DND-41 (cell line): Measurements from ENCODE around the gene GSTM2.
A peak's percentile ranks its signal among the peaks of the same experiment; 100 is the strongest.

Experiments used
- ATAC-seq: fragments of 200-7000 bp; cut with Tn5 transposase; 3 replicates; pipeline ENCODE4 v1.9.1; 2021; ENCODE audit warnings: low read depth; ENCODE audit not compliant: insufficient read depth
- DNase-seq: peaks from one replicate; pipeline ENCODE4 v3.0.0-alpha.2; 2020
- H2AFZ ChIP-seq: 2 replicates; pipeline ENCODE4 v1.6.0; 2012; ENCODE audit warnings: low read depth, low read length
- H3K27ac ChIP-seq: 2 replicates; pipeline ENCODE4 v1.5.1; 2012; ENCODE audit warnings: low read length, inconsistent platforms
- H3K27me3 ChIP-seq: fragments of 200-600 bp; sonication (generic); 2 replicates; pipeline ENCODE4 v1.6.0; 2012; ENCODE audit warnings: low read length, mild to moderate bottlenecking, inconsistent platforms; ENCODE audit not compliant: insufficient read depth, poor library complexity
- H3K36me3 ChIP-seq: 2 replicates; pipeline ENCODE4 v1.5.1; 2012; ENCODE audit warnings: low read length, inconsistent platforms; ENCODE audit not compliant: insufficient read depth
- H3K4me1 ChIP-seq: 2 replicates; pipeline ENCODE4 v1.5.1; 2012; ENCODE audit warnings: mild to moderate bottlenecking, low read length; ENCODE audit not compliant: insufficient read depth
- H3K4me2 ChIP-seq: 2 replicates; pipeline ENCODE4 v1.6.0; 2012; ENCODE audit warnings: mild to moderate bottlenecking, moderate library complexity, low read length, inconsistent platforms; ENCODE audit not compliant: insufficient read depth
- H3K4me3 ChIP-seq, 2 experiments: fragments of 200-600 bp in 1 of 2; shearing (Covaris generic) in 1 of 2; 2 replicates each; pipeline ENCODE4 v1.5.1; 2012 to 2016; ENCODE audit warnings: inconsistent platforms in 2 of 2, low read length in 2 of 2, mild to moderate bottlenecking in 2 of 2, low read depth in 1 of 2, moderate library complexity in 1 of 2
- H3K79me2 ChIP-seq: 2 replicates; pipeline ENCODE4 v1.6.0; 2012; ENCODE audit warnings: low read length, inconsistent platforms; ENCODE audit not compliant: insufficient read depth
- H3K9ac ChIP-seq: 2 replicates; pipeline ENCODE4 v1.6.0; 2012; ENCODE audit warnings: low read depth, mild to moderate bottlenecking, inconsistent platforms, low read length, moderate library complexity
- H3K9me3 ChIP-seq: 2 replicates; pipeline ENCODE4 v1.5.1; 2012; ENCODE audit warnings: low read length, moderate library complexity, mild to moderate bottlenecking, inconsistent platforms; ENCODE audit not compliant: insufficient read depth, severe bottlenecking
- H4K20me1 ChIP-seq: 2 replicates; pipeline ENCODE4 v1.6.0; 2012; ENCODE audit warnings: low read length; ENCODE audit not compliant: insufficient read depth
- CTCF ChIP-seq: IDR thresholded peaks from 2 replicates; pipeline ENCODE4 v1.5.1; 2012; ENCODE audit warnings: borderline replicate concordance, low read length, moderate library complexity, mild to moderate bottlenecking; ENCODE audit not compliant: poor library complexity, severe bottlenecking; ENCODE audit errors: extremely low read depth
- EZH2 ChIP-seq: IDR thresholded peaks from 3 replicates; pipeline ENCODE4 v1.6.1; 2012; ENCODE audit warnings: borderline replicate concordance, low read depth, mild to moderate bottlenecking, moderate library complexity, low read length, inconsistent platforms; ENCODE audit not compliant: severe bottlenecking

The GSTM2 gene

DNA sequence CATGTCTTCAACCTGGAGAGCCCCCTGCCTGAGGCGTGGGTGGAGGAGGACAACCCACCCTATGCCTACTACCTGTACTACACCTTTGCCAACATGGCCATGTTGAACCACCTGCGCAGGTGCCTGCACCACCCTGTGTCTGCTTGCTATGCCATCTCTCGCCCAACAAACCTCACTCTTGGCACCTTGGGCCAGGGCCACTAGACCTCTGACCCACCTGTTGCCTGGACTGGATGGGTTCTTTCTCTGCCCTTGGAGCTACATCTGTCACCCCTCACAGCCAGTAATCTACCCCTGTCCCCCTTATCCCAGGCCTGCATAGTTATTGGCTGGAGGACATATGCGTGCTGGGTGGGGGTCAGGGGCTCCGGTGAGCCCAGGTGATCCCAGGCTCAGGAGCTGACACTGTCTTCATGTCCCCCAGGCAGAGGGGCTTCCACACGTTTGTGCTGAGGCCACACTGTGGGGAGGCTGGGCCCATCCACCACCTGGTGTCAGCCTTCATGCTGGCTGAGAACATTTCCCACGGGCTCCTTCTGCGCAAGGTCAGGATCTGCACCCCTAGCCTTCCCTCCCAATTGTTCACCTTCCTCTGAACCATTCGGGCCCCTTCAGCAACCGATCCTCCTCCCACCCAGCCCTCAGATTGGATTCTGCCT lies 38.4 kb upstream of the GSTM2 start:
- Histone ChIP-seq H3K27me3 (no peaks in the 10 kb centered on the region), H3K9me3 (no peaks in the 10 kb centered on the region), H3K27ac (no peak overlapping the region), H3K4me3 (no peak overlapping the region), H3K36me3 (peaks cover 55% of the 10 kb centered on the region), H2AFZ (no peak overlapping the region), H3K9ac (no peak overlapping the region), H3K4me2 (no peak overlapping the region), H3K79me2 (peaks cover 3% of the 10 kb centered on the region; the same call in 1 of the 2 replicates), H4K20me1 (no peaks in the 10 kb centered on the region), H3K4me1 (no peaks in the 10 kb centered on the region)
- DNase-seq (no peak), ATAC-seq (no peak)
- TF ChIP-seq EZH2 (no peak), CTCF (no peak)

- peak; percentile 42 for DNase-seq
- Histone ChIP-seq H3K4me2 (no peak overlapping the region), H2AFZ (no peak overlapping the region), H3K4me3 (no peak overlapping the region), H3K9ac (no peak overlapping the region), H3K27ac (no peak overlapping the region), H3K36me3 (peaks cover 55% of the 10 kb centered on the region), H3K27me3 (no peaks in the 10 kb centered on the region), H4K20me1 (no peaks in the 10 kb centered on the region), H3K79me2 (no peaks in the 10 kb centered on the region), H3K4me1 (no peaks in the 10 kb centered on the region), H3K9me3 (no peaks in the 10 kb centered on the region)
- TF ChIP-seq EZH2 (no peak), CTCF (peak; percentile 31)
- ATAC-seq = peak; percentile 40; the same call in 2 of the 3 replicates
These were observed 37.6 kb upstream of the GSTM2 start for GRCh38 chr1:109630081-109630897.

DNA sequence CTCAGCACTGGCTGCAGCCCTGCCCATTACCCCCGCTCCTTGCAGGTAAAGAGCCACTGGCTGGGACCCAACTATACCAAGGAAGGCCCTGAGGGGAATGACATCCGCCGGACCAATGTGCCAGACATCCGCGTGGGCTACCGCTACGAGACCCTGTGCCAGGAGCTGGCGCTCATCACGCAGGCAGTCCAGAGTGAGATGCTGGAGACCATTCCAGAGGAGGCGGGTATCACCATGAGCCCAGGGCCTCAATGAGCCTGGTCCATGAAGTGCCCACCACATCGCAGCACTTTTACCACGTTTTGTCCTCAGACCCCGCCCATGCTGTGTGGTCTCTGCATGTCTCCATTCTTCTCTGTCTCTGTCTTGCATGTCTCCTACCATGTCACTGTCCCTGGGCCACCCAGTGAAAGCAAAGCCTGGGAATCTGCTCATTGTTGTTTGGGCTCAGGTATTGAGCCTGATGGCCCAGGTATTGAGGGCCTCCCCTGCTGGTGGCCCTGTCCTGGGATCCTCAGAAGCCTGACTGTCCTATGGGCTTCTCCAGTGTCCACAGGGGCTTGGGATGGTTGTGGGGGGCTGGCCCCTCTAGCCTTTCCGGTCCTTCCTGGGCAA lies 36.9 kb upstream of the GSTM2 start:
- Histone ChIP-seq H3K27ac (no peak overlapping the region), H2AFZ (no peak overlapping the region), H4K20me1 (no peaks in the 10 kb centered on the region), H3K79me2 (no peaks in the 10 kb centered on the region), H3K9ac (no peak overlapping the region), H3K9me3 (no peaks in the 10 kb centered on the region), H3K27me3 (no peaks in the 10 kb centered on the region), H3K36me3 (peaks cover 55% of the 10 kb centered on the region), H3K4me3 (no peak overlapping the region), H3K4me2 (no peak overlapping the region), H3K4me1 (no peaks in the 10 kb centered on the region)
- ATAC-seq (no peak), DNase-seq (no peak)
- no peak for TF ChIP-seq CTCF
- TF ChIP-seq EZH2 = no peak
